ENCODE results near the gene CABP7.

Gene CABP7

GRCh38 chr22:29744902-29745301 lies 25.1 kb downstream of the CABP7 start:
- Histone ChIP-seq H3K4me3 (no peak overlapping the region), H3K27ac (no peak overlapping the region)
- TF ChIP-seq CTCF (IDR thresholded peaks at IDR 0.05): no peak
- DNase-seq (ENCODE audit: low spot score): no peak

GRCh38 chr22:29747832-29748231 lies 28.0 kb downstream of the CABP7 start:
- H3K27ac ChIP-seq: no peak overlapping the region
- no peak overlapping the region for H3K4me3 ChIP-seq
- DNase-seq (ENCODE audit: low spot score): no peak
- TF ChIP-seq CTCF (IDR thresholded peaks at IDR 0.05): no peak

GRCh38 chr22:29748248-29748893 lies 28.6 kb downstream of the CABP7 start:
- TF ChIP-seq CTCF (IDR thresholded peaks at IDR 0.05): no peak
- Histone ChIP-seq H3K4me3 (no peak overlapping the region), H3K27ac (no peak overlapping the region)
- no peak for DNase-seq (ENCODE audit: low spot score)

- no peak overlapping the region for H3K27ac ChIP-seq
- TF ChIP-seq CTCF (IDR thresholded peaks at IDR 0.05): no peak
- DNase-seq (ENCODE audit: low spot score): no peak
These were observed 30.2 kb downstream of the CABP7 start for GRCh38 chr22:29750029-29750428.

GRCh38 chr22:29750559-29751538 lies 31.0 kb downstream of the CABP7 start:
- no peak for DNase-seq (ENCODE audit: low spot score)
- H3K27ac ChIP-seq: no peak overlapping the region
- TF ChIP-seq CTCF (IDR thresholded peaks at IDR 0.05): no peak
- H3K4me3 ChIP-seq: no peak overlapping the region

More at GRCh38 chr22:29750029-29750428, 30.2 kb downstream of the CABP7 start:
- H3K4me3 ChIP-seq: no peak overlapping the region

- no peak for TF ChIP-seq CTCF (IDR thresholded peaks at IDR 0.05)
- H3K27ac ChIP-seq: no peak overlapping the region
- no peak overlapping the region for H3K4me3 ChIP-seq
- no peak for DNase-seq (ENCODE audit: low spot score)
These were observed 31.9 kb downstream of the CABP7 start for GRCh38 chr22:29751669-29752068.
